K562 (cell line): ENCODE results near the gene GPX5. TPM values are rescaled to one million over a fixed set of nuclear protein-coding genes. Genes with fewer than 3 reads are reported as not detected.

ENCODE experiments used
- BRD9 ChIP-seq: fragments of 450-650 bp; IDR thresholded peaks from 2 replicates; pipeline ENCODE4 v1.6.1; 2018; ENCODE audit warnings: low read depth; ENCODE audit not compliant: partially characterized antibody
- CBX8 ChIP-seq: fragments of 200-600 bp; sonication (generic); IDR thresholded peaks from 2 replicates; pipeline ENCODE4 v1.6.1; 2012; ENCODE audit warnings: borderline replicate concordance, mixed run types, low read depth, mild to moderate bottlenecking, moderate library complexity, mixed read lengths, low read length, control low read depth, inconsistent platforms; ENCODE audit not compliant: poor library complexity, severe bottlenecking; ENCODE audit errors: extremely low read depth
- CCAR2 ChIP-seq: fragments of 200-400 bp; formaldehyde crosslinking; IDR thresholded peaks from 2 replicates; pipeline ENCODE4 v1.6.1; 2017; ENCODE audit warnings: mild to moderate bottlenecking, low read depth, low read length
- CHD2 ChIP-seq: IDR thresholded peaks from 2 replicates; pipeline ENCODE4 v1.6.1; 2011; ENCODE audit warnings: low read depth, low read length
- CREBBP ChIP-seq: IDR thresholded peaks from one replicate; pipeline ENCODE4 v1.6.1; 2012; ENCODE audit warnings: low read depth, mild to moderate bottlenecking, control low read depth, inconsistent platforms, low read length
- CSDE1 ChIP-seq, 2 experiments: fragments of 450-650 bp; IDR thresholded peaks; 2 replicates each; pipeline ENCODE4 v1.6.1; 2016; ENCODE audit warnings: mild to moderate bottlenecking in 1 of 2
- ELF4 ChIP-seq: fragments of 450-650 bp; formaldehyde crosslinking; IDR thresholded peaks from 2 replicates; pipeline ENCODE4 v1.4.0; 2022; ENCODE audit warnings: missing genetic modification characterization
- MAFK ChIP-seq: IDR thresholded peaks from 2 replicates; pipeline ENCODE4 v1.6.1; 2011; ENCODE audit warnings: low read length, improper control_type of control experiment
- MYNN ChIP-seq, 2 experiments: sonication (generic); formaldehyde crosslinking in 1 of 2; IDR thresholded peaks; 2 replicates each; pipeline versions ENCODE4 v1.5.0 to v1.6.1; 2016 to 2020; ENCODE audit warnings: antibody characterized with exemption in 1 of 2, missing genetic modification reagents in 1 of 2
- NFRKB ChIP-seq: fragments of 450-650 bp; IDR thresholded peaks from 2 replicates; pipeline ENCODE4 v1.6.1; 2016; ENCODE audit warnings: low read depth
- PATZ1 ChIP-seq: fragments of 250-450 bp; sonication (Bioruptor Pico); IDR thresholded peaks from 2 replicates; pipeline ENCODE4 v1.5.0; 2020; ENCODE audit warnings: mild to moderate bottlenecking, borderline replicate concordance
- PCBP2 ChIP-seq: fragments of 200-400 bp; formaldehyde crosslinking; IDR thresholded peaks from 2 replicates; pipeline ENCODE4 v1.6.1; 2018; ENCODE audit warnings: low read length, low read depth, mild to moderate bottlenecking, moderate library complexity; ENCODE audit not compliant: poor library complexity, severe bottlenecking
- PKNOX1 ChIP-seq: fragments of 450-650 bp; IDR thresholded peaks from 2 replicates; pipeline ENCODE4 v1.6.1; 2016
- RNF2 ChIP-seq: sonication (generic); IDR thresholded peaks from 2 replicates; pipeline ENCODE4 v1.6.1; 2016
- SLC30A9 ChIP-seq: fragments of 250-450 bp; sonication (Bioruptor Pico); IDR thresholded peaks from 2 replicates; pipeline ENCODE4 v1.8.0; 2022; ENCODE audit warnings: mild to moderate bottlenecking, moderate library complexity
- TSC22D4 ChIP-seq: fragments of 450-650 bp; IDR thresholded peaks from 2 replicates; pipeline ENCODE4 v1.6.1; 2016; ENCODE audit warnings: missing genetic modification characterization, missing biosample characterization, control low read depth
- WHSC1 ChIP-seq: IDR thresholded peaks from one replicate; pipeline ENCODE4 v1.6.1; 2012; ENCODE audit warnings: low read length, control low read depth, inconsistent platforms
- ZBTB2 ChIP-seq: fragments of 450-650 bp; IDR thresholded peaks from 2 replicates; pipeline ENCODE4 v1.6.1; 2016; ENCODE audit warnings: antibody characterized with exemption
- ZFP91 ChIP-seq: sonication (generic); formaldehyde crosslinking; IDR thresholded peaks from 2 replicates; pipeline ENCODE4 v1.8.0; 2022; ENCODE audit warnings: mild to moderate bottlenecking, missing genetic modification reagents
- ZNF398 ChIP-seq: fragments of 250-450 bp; sonication (Bioruptor Pico); IDR thresholded peaks from 2 replicates; pipeline ENCODE4 v1.8.0; 2021; ENCODE audit warnings: moderate library complexity, mild to moderate bottlenecking, inconsistent platforms
- ZNF586 ChIP-seq: fragments of 450-650 bp; formaldehyde crosslinking; conservative IDR thresholded peaks from 2 replicates; pipeline ENCODE4 v1.4.0; 2020; ENCODE audit warnings: mild to moderate bottlenecking, moderate library complexity
- polyA plus RNA-seq, 8 experiments: library from polyadenylated mRNA; depleted of rRNA in 4 of 8; stranded (reverse) in 5 of 8; unstranded in 3 of 8; fragments of >200 nt; fragmentation: Nextera tagmentation in 2 of 8; fragmentation: Illumina TruSeq in 1 of 8; extraction: Ambion mirVana in 2 of 8; extraction: Trizol in 1 of 8; gene quantifications; 2 replicates each; pipeline versions ENCODE4 v1.2.1 to v1.2.3, GENCODE V29; 2011 to 2014; ENCODE audit warnings: inconsistent platforms in 1 of 8, missing spikeins in 1 of 8
- total RNA-seq, 7 experiments: library from RNA; depleted of rRNA in 6 of 7; stranded (reverse); fragments of >200 nt in 6 of 7; fragmentation: Illumina TruSeq in 2 of 7; extraction: Trizol in 2 of 7; gene quantifications; 2 replicates each; pipeline versions ENCODE4 v1.2.1 to v1.2.3, GENCODE V29; 2011 to 2021; ENCODE audit warnings: low replicate concordance in 1 of 7

The GPX5 gene
- total and polyA plus RNA-seq, 9 of the 15 experiments (the other 6 are each of a cell fraction or from before 2014, with no cell fraction given), result 0.07 to 0.18 (median 0.15) TPM; not detected in 6

- TF ChIP-seq TSC22D4 (tag) (no peak; the same call in 1 of the 2 replicates), CCAR2 (no peak), CBX8 (no peak), ZFP91 (CRISPR knock-in tag) (no peak), BRD9 (peak; percentile 47), NFRKB (peak; percentile 15), ZNF398 (CRISPR knock-in tag) (no peak), PKNOX1 (peak; percentile 30; the same call in 1 of the 2 replicates), ZNF586 (CRISPR knock-in tag) (no peak), RNF2 (no peak), SLC30A9 (CRISPR knock-in tag) (no peak), PATZ1 (CRISPR knock-in tag) (no peak), ELF4 (CRISPR knock-in tag) (peak; percentile 94), MYNN (IDR thresholded peaks at IDR 0.05) (no peak), MYNN (CRISPR knock-in tag; IDR thresholded peaks at IDR 0.05) (no peak), CREBBP (no peak), MAFK (no peak), PCBP2 (no peak), ZBTB2 (peak; percentile 73), CHD2 (no peak), CSDE1 (IDR thresholded peaks at IDR 0.05) (no peak; a peak in 1 of 4 replicates), WHSC1 (no peak)
These were observed 27.8 kb downstream of the GPX5 start (continued) for GRCh38 chr6:28553384-28553985.
